GM18498 (cell line): ENCODE data around the gene TPM1.

Source experiments
- ATAC-seq: cut with Tn5 transposase; IDR thresholded peaks from one replicate; pipeline ENCODE4 v1.9.1; 2021; ENCODE audit warnings: mild to moderate bottlenecking, moderate library complexity; ENCODE audit not compliant: unreplicated experiment

TPM1 gene

DNA sequence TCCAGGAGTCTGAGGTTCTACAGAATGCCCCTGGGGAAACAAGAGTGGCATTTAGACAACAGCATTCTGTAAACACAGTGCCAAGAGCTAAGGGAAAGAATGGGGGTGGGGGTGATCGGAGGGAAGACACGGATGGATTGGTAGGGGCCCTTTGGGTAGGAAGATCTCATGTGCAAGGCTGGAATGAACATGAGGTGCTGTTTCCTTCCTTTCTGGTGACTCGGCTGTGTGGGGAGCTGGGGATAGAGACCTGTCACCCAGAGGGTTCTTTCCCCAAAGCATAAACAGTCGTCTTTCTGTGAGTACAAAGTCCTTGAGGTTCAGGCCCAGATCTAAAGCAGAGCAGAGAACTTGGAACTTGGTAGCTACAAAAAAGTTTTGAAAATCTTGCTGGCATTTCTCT is 11.7 kb downstream of the TPM1 start:
- ATAC-seq = no peak

DNA sequence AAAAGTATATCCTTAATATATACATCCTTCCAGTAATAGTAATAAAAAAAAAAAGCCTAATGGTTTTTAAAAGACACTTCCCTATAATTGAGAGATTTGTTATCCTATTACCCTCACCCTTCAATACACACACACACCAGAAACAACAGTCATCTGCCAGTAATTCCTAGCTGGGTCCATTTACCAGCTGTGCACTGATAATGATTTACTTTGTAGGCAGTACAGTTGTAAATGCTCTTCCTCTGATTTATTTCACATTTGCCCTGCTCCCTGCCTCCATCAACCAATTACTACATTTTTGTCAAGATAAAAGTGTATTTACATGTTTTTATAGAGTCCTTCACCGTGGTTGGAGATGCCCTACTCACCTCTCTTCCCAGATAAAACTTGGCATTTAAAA is 12.4 kb downstream of the TPM1 start:
- no peak for ATAC-seq

DNA sequence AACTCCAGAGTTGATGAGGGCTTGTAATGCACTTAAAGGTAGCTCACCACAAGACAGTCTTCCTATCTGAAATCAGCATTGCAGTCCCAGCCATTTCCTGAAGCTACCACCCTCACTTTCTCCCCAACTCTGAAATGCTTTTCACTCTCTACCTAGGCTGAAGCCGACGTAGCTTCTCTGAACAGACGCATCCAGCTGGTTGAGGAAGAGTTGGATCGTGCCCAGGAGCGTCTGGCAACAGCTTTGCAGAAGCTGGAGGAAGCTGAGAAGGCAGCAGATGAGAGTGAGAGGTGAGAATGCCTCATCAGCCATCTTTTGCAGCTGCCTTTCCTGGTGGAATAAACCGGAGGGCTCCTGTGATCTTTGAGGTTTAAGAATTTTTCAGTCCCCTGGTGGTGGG is 14.3 kb downstream of the TPM1 start:
- no peak for ATAC-seq

DNA sequence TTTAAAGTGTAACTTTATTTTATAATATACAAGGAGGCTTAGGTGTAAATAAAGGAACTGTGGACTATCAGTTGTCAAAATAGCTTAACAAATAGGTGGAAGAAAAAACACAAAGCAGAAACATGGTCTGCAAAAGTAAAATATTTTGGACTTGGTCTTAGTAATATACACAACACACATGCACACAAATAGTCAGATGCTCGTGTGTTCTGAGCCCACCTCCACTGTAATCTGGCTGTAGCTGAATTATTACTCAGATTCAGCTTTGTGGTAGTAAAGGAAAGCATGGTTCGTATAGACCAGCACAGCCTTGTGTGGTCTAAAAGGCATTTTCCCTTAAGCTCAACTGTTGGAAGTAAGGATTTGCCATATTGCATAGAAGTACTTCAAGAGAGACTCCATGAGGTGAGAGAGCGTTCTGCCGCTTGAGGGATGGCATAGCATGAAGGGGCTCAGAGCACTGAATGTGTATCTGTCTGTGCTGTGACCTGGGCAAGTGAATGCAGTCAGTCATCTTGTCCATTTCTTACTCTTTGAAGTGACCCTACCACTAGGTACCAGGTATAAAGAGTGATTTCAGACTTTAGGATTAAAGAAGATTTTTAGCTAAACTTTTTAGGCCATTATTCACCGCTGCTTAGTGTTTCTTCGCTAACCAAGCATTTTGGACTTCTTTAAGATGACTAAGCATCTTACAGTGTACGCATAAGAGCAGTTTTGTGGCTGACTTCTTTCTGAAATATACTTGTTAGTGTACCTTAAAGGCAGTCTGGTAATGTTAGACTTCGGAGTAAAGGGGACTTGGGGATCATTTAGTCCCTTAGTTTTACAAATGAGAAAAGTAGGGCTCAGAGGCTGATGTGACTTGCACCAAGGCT is 15.2 kb downstream of the TPM1 start:
- ATAC-seq = no peak

DNA sequence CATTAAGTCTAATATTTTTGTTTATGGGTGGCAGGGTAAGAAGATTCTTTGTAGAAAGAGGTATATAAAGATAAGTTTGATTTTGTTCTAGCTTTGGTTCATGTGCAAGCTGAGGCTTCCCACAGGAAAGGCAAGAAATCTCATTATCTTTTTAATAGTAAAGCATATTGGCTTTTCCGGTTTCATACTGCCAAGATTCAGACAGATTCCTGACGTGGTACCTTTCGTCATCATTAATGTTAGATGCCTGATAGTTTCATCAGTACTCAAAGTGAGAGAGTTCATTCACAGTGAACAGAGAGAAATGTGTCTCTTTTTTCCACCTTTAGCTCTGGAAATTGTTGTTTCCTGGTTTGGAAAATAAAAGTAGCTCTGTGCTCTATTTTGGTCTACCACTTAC is 16.5 kb downstream of the TPM1 start:
- ATAC-seq = no peak

DNA sequence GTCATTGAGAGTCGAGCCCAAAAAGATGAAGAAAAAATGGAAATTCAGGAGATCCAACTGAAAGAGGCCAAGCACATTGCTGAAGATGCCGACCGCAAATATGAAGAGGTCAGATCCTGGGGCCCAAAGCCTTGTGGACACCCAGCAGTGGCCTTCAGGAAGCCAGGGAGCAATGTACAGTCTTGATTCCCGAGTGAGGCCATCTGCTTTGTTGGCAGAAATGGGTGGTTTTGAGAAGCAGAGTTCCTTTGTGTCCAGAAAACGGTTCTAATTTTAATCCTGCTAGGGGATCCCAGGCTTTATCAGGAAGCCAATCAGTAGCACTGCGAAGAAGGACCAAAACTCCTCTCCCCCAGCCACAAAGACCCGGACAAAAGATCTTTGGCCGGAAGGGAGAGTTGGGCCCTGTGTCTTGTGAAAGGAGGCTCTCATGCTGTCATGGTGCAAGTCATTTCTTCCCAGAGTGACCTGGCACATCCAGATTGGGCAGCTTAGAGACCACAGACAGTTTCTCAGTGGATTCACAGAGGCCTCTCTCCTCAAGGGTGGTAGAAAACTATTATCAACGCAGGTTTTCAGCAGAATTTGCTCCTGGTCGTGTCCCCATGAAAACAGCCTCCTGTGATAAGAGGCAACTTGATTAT is 17.1 kb downstream of the TPM1 start:
- ATAC-seq = no peak

DNA sequence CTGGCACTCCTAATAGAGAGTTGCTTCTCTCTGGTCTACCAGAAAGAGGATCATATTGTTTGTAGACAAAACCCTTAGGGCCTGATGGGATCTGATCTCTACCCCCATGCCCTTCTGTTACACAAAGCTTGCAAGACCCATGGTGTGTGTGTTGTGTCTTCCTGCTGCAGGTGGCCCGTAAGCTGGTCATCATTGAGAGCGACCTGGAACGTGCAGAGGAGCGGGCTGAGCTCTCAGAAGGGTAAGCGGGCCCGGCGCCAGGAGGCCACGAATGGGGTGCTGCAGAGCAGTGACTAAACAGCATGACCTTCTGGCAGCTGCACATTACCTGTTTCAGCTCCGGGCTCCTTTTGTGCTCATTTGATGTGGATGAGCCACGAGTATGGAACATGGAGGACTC is 18.2 kb downstream of the TPM1 start:
- ATAC-seq = no peak

DNA sequence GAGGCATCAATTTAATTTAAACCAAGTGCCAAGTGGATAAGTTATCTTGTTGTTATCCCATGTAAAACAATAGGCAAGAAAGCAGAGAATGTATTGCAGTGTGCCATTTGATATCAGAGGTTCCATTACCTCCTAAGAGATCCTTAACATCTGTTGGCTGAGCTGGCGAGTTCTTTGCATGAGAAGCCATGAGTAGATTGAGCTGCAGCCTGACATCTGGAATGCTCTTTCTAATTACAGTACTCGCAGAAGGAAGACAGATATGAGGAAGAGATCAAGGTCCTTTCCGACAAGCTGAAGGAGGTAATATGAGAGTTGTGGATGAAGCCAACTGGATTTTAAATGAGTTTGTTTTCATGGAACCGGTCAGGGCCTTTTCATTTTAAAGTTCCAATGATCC is 19.4 kb downstream of the TPM1 start:
- no peak for ATAC-seq

DNA sequence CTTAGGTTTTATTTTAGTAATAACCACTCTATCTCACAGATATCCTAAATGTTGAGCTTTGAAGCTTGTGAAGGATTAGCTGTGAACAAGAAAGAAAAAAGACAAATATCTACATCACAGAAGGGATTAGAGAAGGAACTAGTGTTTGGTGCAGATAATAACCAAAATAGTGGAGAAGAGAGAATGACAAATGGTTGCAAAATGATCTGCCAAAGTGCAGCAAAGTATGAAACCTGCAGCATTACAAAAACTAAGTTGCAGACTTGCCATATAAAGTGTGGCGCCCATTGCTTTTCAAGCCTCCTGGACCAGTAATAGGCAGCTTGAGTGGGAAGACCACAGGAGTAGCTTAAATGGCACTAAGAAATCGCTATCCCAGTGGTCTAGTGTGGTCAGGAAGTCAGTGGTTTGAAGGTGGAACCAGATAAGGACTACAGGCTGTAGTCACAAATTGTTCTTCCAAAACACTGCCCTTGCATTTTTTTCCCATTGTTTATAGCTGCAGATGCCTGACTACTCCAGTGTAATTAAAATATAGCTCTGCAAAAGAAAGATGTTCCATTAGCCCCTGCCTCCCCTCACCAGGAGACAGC is 20.7 kb downstream of the TPM1 start:
- ATAC-seq = no peak

DNA sequence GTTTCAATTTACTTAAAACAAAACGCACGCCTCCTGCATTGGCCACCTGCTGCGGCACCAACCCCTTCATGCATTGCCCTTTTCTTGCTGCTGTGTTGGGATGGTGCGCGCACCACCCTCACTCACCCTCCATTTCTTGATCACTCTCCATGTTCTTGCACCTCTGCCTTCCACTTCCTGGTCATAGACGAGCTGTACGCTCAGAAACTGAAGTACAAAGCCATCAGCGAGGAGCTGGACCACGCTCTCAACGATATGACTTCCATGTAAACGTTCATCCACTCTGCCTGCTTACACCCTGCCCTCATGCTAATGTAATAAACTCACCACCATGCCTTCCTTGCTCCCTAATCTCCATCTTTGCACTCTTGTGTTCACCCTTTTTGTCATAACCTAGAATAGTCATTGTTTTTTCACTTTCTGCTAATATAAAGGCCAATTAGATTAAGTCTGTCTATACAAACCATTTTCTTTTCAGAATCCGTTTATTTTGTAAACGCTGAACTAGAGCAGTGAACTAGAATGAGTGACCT is 21.4 kb downstream of the TPM1 start:
- no peak for ATAC-seq

DNA sequence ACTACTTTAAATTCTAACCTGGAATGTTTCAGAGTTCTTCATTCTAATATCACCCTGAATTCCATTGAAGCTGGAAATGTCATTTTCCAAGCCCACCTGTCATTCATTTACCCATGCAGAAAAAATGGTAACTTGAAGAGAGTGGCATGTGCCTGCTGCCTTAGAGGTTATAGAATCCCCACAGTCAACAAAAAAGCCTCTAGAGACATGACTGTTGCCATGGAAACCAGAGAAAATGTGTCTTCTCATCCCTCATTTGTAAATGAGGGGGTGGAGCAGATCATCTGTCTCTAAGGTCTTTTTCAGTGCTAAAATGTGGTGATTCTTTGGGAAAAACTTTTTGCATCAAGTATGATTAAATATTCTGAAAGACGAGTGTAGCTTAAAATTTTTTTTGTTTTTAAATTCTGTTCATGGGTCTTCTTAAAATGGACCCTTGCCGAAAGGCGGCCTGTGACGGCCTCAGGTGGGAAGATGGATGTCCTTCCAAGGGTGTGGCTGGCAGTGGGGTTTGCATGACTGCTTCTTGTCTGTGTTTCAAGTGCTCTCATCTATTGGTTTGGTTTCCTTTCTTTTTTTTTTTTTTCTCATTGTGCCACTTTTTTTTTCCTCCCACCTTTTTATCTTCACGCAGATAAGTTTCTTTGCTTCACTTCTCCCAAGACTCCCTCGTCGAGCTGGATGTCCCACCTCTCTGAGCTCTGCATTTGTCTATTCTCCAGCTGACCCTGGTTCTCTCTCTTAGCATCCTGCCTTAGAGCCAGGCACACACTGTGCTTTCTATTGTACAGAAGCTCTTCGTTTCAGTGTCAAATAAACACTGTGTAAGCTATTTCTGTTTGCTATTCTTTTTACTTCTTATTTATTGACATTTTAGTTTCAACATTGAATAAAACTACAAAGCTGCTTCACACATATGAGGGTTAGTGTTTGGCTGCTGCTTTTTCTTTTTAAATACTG is 23.0 kb downstream of the TPM1 start:
- ATAC-seq = no peak

DNA sequence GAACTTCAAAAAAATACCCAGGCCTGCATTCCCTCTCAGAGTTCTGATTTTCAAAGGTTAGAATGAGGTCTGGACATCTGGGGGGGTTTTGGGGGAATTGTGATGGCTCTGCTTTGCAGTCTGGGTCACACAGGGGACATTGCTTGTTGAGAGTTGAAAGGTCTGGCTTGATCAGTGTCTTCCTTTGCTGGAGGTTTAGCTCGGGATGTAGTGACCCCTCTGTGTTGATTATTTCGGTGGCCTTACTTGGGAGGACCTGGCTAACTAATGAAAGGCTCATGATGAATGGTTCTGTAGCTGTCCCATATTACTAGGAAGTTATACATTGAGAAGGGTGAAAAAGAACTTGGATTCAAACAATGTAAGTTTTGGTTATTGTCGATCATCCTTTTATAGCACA is 23.7 kb downstream of the TPM1 start:
- ATAC-seq = no peak

DNA sequence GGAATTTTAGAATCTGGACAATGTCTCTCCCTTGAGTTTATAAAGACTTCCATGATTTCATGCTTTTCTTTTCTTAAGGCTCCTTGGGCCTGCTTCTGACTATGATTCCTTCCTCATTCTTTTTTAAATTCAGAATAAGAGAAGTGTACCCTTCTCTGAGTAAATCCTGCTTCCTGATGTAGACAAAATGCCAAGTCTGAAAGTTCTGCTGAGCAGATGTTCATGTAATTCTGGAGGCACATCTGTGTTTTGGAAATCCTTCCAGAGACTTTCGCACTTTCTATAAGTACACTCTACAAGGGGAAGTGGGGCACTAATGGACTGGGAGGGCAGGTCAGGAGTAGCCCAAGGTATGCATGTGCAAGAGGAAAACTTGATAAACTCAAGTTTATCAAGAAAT is 24.8 kb downstream of the TPM1 start:
- ATAC-seq = no peak

DNA sequence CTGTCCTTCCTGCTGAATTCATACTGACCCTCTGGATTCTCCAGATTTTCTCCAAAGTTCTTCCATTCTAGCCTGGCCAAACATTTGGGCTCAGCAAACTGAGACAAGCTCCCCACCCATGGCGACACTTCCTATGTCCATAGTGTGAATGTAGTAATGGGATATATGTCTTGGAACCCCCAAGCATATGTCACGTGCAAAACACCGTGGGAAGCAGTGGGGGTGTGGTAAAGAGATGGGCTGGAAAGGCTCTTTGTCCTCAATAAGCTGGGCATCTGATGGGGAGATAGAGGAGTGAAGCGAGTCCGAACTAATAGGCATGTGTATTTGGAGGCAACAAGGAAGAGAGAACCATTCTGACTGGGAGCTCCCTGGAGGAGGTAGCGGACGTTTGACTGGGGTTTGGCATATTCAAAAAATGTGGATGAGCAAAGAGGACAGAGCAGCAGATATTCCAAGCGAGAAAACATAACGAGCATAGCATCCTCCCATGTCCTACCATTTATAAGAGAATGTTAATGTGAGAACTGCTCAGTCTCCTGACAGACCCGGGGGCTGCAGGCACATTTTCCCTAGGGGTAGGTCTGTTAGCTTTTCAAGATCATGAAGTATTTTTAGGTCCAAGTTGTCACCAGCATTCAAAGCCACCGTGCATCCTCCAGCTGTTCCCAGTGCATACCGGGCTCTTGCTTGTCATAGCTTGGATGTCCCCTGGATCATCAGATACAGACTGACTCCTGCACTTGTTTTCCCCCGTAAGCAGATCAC is 25.6 kb downstream of the TPM1 start:
- ATAC-seq = no peak

DNA sequence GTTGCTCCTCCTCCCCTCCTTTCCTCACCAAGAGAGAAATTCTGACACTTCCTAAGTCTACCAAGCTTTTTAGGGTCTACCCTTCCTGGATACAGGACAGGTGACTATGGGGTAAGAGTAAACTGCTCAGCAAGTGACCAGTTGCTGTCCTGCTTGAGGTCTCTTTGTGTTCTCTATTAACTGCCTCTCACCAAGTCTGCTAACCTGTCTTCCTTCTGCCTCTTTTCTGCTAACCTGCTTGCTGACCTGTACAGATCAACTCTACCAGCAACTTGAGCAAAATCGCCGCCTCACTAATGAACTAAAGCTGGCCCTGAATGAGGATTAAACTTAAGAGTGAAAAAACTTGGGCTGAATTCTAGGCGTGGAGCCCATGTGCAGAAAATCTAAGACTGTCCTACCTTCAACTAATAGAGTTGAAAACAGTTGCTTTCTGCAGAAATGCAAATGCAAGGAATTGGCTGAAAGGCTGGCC is 27.1 kb downstream of the TPM1 start:
- ATAC-seq = no peak

DNA sequence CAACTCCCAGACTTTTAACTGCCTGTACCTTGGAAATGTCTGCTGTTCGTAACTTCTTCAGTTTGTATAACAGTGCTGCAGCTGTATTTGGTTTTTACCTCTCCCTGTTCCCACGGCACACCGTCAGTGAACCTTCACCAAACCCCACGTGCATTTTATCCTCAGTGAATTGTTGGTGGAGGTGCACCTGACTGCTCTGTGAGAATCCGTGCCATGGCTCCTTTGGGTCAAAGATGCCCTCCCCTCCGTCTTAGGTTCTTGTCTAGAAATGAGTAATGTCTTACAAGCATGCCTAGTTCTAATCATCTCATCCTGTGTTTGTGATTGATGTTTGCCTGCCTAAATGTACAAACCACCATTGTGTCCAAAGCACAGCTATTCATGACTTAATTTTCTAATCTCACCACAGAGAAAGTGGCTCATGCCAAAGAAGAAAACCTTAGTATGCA is 28.2 kb downstream of the TPM1 start:
- no peak for ATAC-seq

DNA sequence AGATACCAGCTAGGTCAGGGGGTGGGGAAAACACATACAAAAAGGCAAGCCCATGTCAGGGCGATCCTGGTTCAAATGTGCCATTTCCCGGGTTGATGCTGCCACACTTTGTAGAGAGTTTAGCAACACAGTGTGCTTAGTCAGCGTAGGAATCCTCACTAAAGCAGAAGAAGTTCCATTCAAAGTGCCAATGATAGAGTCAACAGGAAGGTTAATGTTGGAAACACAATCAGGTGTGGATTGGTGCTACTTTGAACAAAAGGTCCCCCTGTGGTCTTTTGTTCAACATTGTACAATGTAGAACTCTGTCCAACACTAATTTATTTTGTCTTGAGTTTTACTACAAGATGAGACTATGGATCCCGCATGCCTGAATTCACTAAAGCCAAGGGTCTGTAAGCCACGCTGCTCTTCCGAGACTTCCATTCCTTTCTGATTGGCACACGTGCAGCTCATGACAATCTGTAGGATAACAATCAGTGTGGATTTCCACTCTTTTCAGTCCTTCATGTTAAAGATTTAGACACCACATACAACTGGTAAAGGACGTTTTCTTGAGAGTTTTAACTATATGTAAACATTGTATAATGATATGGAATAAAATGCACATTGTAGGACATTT is 28.9 kb downstream of the TPM1 start:
- ATAC-seq = no peak

DNA sequence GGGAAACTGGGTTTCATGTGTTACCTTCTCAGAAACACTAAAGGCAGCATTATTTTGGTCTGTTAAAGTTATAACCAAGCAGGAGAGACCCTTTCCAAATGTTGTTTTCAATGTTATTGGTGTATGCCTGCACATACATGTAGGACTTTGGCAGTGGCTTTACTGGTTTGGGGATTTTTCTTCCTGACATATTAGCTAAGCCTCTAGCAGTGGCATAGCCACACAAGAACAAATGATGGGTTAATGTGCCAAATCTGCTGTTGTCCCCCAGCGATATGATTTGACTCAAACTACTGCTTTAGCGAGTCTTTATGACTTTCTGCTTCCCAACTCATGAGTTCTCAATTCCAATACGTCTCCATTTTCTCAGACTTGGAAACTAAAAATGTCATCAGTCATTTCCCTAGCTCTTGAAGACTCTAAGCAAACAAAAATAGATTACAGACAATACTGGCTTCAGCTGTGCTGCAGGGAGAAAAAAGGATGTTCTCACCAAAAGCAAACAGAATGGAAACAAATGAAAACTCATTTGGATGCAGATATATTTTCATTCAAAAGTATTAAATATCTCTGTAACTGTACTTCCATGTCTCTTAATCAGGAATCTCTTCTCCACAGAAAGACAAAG is 29.6 kb downstream of the TPM1 start:
- ATAC-seq = no peak

DNA sequence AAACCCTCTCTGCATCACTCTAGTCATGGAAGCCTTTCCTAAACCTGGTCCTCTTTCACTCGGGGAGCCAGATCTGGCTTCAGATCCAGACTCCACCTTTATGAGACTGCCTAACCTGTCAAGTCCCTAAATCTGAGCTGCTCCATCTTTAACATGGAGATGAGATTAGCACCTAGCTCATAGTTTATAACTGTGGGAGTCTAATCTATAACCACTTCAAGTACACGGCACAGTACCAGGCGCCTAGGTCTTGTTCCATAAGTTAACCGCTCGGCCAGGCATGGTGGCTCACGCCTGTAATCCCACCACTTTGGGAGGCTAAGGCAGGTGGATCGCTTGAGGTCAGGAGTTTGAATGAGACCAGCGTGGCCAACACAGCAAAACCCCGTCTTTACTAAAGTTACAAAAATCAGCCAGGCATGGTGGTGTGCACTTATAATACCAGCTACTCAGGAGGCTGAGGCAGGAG is 30.3 kb downstream of the TPM1 start:
- ATAC-seq = no peak
